HG02852 (cell line): ENCODE data around the gene CLEC2L.
"Not testable (repeated sequence)": the region's sequence is repeated elsewhere in the genome, so short reads cannot be mapped to it uniquely, and the experiment has no call there.

Experiments used
- ATAC-seq: cut with Tn5 transposase; IDR thresholded peaks from one replicate; pipeline ENCODE4 v1.9.1; 2021; ENCODE audit warnings: mild to moderate bottlenecking, moderate library complexity; ENCODE audit not compliant: unreplicated experiment

Gene CLEC2L

DNA sequence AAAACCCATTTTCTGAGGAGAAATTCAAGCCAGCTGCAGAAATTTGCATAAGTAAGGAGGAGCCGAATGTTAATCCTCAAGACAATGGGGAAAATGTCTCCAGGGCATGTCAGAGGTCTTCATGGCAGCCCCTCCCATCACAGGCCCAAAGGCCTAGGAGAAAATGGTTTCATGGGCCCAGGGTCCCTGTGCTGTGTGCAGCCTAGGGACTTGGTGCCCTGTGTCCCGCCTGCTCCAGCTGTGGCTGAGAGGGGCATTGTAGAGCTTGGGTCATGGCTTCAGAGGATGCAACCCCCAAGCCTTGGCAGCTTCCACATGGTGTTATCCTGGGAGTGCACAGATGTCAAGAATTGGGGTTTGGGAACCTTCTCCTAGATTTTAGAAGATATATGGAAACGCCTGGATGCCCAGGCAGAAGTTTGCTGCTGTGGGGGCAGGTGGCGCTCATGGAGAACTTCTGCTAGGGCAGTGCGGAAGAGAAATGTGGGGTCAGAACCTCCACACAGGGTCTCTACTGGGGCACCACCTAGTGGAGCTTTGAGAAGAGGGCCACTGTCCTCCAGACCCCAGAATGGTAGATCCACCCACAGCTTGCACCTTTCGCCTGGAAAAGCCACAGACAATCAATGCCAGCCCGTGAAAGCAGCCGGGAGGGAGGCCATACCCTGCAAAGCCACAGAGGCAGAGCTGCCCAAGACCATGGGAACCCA is 30.7 kb downstream of the CLEC2L start:
- not testable (repeated sequence) for ATAC-seq

DNA sequence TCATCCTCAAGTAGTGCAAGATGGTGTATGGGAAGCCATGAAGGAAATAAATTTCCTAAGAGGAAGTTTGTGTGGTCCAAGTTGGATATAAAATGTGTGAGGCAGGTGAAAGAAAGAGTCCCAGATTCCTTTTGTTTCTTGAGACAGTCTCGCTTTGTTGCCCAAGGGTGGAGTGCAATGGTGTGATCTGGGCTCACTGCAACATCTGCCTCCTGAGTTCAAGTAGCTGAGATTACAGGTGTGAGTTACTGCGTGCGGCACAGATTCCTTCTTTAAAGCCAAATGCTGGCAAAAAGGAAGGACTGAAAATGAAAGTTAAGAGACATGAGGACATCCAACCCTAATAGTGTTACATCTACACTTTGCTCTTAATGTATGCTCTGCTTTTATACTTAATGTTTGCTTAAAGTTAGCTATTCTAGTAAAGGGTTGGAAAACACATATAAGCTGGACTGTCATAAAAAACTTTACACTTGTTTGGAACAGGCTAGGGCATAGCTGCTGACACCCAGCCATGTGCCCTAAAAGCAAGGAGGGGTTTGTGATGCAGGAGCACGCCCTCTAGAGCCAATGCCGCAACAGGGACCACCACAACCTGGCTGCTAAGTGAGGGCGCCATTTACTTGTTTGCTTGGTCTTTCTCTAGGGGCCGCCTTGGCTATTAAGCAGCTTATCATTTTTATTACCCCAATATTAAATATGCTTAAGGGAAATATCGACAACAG is 34.5 kb downstream of the CLEC2L start:
- no peak for ATAC-seq

DNA sequence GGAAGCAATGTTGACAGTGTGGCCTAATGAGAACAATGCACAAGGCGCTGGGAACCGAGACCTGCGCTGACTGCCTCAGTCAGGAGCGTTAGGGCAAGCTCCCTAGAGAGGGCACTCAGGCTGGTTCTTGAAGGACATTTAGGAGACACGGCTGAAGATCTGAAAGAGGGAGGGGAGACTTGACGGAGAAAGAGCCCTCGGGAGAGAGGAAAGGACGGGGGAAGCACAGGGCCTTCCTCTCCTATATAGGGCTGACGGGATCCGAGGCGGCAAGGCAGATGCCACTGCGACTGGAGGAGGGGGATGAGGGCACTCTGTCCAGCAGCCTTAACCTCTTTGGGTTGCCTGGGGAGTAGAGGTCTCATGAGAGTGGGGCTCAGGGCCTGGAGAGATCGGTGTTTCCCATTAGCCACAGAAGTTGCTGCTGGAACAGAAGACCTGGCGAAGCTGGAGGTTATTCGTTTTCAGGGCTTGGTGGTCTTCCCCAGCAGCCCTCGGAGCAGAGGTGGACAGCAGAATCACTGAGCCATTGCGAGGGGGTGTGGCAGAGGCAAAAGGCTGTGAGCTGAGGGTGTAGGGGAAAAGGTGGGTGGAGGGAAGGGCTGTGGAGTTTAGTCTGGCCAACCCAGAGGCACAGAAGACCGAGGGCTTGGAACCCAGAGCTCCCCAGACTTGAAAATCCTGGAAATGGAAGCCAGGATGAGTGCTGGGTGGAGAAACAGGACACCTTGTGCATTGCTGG is 36.0 kb downstream of the CLEC2L start:
- no peak for ATAC-seq

GRCh38 chr7:139560199-139560598 is 36.7 kb downstream of the CLEC2L start:
- no peak for ATAC-seq

GRCh38 chr7:139560678-139561077 is 37.2 kb downstream of the CLEC2L start:
- ATAC-seq: no peak

- ATAC-seq: no peak
Measured at GRCh38 chr7:139562491-139562890, 39.0 kb downstream of the CLEC2L start.

DNA sequence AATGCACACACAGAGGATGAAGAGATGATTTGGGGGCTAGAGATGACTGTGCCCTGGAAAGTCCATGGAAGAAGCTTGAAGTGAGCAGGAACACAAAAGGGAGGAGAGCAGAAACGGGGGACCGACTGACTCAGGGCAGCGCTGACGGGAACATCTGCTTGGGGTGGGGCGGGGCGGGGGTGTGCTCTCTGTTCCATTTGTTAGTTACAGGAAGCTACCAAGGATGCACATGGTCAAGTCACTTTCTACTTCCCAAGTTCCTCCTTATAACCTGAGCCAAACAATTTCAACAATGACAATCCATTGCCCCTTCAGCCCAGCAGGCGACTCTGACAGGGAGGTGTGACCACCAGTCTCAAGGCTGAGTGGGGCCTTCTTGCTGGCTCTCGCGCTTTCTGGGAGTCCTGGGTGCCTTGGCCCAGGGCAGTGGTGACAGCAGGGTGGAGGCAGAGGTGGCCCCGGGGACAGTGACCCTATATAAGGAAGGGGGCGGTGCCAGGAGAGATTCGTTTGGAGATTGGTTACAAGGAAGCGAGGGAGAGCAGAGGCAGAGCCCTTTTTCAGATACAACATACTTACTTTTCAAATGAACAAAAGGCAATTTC is 39.6 kb downstream of the CLEC2L start:
- no peak for ATAC-seq

GRCh38 chr7:139563856-139564255 is 40.4 kb downstream of the CLEC2L start:
- no peak for ATAC-seq

- no peak for ATAC-seq
Measured at GRCh38 chr7:139566075-139566474, 42.6 kb downstream of the CLEC2L start.

DNA sequence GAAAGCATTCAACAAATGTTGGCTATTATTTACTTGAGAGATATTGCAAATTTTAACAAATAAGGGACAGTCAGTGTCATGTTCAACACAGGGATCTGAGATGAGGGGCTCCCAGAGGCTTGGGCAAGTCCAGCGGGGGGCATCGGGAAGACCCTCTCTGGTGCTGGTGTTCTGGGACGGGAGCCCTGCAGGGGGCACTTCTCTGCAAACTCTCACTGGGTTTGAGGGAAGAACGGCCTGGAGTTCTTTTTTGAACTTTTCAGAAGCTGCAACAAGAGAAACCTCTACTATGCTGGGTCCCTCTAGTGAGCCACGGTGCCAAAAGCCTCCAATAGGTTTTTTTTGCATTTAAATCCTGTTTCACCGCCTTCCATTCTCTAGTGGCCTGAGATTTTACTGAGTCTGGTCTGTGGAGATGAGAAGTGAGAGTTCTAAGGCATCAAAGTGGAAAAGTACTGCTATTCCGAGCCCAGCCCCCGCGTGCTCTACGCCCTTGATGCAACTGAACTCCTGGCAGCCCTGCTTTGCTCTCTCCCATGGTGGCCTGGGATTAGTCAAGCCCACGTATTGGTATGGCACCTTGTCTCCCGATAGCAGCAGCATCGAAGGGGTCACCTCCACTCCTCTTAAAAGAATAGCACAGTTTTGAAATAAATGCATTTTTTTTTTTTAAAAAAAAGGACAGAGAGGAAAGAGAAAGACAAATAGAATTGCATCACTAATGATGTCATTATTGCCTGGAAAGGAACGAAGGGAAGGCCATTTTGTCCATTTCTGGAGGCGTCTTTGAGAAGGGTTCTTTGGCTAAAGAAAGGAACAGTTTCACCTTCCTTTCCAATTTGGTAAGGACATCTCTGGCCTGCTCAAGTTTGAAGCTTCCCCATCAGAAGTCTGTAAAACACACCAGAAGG is 43.5 kb downstream of the CLEC2L start:
- no peak for ATAC-seq

DNA sequence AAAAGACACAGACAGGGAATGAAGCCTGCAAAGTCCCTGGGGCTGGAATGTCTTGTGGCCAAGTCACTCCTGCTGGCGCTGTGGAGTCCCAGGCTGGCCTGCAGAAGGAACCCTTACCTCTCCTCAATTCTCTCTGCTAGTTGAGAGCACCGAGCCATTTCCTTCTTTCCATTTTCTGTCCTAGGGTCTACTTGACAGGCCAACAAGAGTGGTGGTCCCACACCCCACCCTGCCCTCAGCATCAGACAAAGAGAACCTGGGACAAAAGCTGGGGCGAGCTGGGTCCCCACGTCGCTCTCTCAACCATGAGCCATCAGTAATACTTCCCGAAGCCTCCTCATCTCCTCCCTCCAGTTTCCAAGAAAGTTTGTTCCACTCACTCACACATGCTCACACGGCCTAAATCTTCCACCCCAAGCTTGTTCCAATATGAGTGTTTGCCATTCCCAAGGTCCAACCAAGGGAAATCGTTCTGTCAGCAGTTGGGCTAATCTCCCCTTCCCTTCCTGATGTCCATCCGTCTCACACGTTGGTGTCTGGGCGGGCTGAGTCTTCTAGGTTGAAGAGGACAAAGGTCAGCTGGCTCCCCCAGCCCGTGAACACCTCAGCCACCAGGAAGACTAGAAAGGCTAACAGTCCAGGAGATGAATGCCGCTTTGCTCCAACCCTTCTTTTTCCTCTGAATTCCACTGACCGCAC is 44.3 kb downstream of the CLEC2L start:
- no peak for ATAC-seq

- no peak for ATAC-seq
Measured at GRCh38 chr7:139568346-139568675, 44.8 kb downstream of the CLEC2L start.

- no peak for ATAC-seq
Measured at GRCh38 chr7:139568813-139569490, 45.5 kb downstream of the CLEC2L start.

DNA sequence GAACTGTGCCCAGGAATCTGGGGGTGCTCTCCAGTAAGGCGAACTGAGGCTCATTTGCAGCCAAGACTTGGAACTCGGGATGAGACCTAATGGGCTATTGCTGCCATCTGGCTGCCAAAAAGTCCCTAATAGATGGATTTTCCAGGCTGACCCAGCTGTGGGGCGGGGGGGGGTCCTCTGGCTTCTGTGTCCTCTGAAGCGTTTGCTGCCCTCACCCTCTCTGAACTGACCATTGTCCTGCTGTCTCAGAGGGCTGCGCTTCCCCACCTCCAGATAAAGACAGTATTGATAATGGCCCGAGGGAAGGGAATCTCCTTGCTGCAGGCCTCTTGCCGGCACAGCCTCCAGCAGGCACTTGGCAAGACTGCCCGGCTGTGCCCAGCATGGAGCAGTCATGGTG is 46.6 kb downstream of the CLEC2L start:
- no peak for ATAC-seq

GRCh38 chr7:139570626-139571025 is 47.1 kb downstream of the CLEC2L start:
- ATAC-seq: no peak

- no peak for ATAC-seq
Measured at GRCh38 chr7:139571190-139571589, 47.7 kb downstream of the CLEC2L start.

DNA sequence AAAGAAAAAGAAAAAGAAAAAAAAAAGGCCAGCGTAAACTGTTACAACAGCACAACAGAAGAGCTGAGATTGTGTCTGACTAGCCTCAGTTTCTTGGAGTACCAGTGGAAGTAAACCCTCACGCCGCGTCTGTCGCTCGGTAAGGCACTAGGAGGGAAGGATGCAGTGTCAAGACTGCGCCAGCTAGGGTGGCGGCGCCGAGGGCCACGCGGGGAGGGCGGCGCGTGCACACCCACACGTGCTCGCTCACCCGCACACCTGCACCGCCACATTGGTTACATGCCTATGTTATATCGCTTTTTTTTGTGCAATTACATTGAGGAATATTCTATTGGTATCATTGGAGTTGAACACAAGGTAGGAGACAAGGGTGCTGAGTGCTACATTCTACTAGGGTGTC is 48.2 kb downstream of the CLEC2L start:
- no peak for ATAC-seq

GRCh38 chr7:139572071-139572470 is 48.6 kb downstream of the CLEC2L start:
- no peak for ATAC-seq

GRCh38 chr7:139572704-139573385 is 49.4 kb downstream of the CLEC2L start:
- ATAC-seq: no peak
